ENCODE results near the gene VPS54. TPM values are rescaled to one million over a fixed set of nuclear protein-coding genes. Genes with fewer than 3 reads are reported as not detected.

VPS54 gene
- total RNA-seq, 1 donor from 2014 or later, result 17.7 TPM

DNA sequence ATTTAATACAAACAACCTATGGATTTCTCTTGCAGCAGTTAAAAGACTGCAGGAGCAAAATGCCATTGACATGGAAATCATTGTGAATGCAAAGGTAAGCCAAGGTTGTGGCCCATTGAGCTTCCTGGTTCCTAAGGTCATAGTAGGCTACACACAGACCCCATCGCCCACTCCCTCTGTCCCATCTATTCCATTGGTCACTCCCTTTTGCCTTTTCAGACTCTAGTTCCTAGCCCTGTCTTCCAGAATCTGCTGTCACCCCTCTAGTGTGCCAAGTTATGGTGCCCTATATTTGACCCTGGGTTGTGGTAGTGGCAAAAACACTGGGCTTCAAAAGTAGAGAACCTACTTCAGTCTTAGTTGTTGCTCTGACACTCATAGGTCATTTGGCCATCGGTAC is 132.8 kb downstream of the VPS54 start:
- Histone ChIP-seq H3K36me3 (ENCODE audit: control insufficient read depth, insufficient read depth, low read length) (peaks cover 1% of the 10 kb centered on the region), H3K4me3 (ENCODE audit: low read depth, low read length) (no peak overlapping the region), H3K27me3 (ENCODE audit: control insufficient read depth, insufficient read depth, low read length) (no peaks in the 10 kb centered on the region)
- no peak for DNase-seq (ENCODE audit: low read depth)
- TF ChIP-seq, protein P1, sequence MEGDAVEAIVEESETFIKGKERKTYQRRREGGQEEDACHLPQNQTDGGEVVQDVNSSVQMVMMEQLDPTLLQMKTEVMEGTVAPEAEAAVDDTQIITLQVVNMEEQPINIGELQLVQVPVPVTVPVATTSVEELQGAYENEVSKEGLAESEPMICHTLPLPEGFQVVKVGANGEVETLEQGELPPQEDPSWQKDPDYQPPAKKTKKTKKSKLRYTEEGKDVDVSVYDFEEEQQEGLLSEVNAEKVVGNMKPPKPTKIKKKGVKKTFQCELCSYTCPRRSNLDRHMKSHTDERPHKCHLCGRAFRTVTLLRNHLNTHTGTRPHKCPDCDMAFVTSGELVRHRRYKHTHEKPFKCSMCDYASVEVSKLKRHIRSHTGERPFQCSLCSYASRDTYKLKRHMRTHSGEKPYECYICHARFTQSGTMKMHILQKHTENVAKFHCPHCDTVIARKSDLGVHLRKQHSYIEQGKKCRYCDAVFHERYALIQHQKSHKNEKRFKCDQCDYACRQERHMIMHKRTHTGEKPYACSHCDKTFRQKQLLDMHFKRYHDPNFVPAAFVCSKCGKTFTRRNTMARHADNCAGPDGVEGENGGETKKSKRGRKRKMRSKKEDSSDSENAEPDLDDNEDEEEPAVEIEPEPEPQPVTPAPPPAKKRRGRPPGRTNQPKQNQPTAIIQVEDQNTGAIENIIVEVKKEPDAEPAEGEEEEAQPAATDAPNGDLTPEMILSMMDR (IDR thresholded peaks at IDR 0.05; ENCODE audit: insufficient read depth, low read length, poor library complexity, severe bottlenecking), result no peak

- Histone ChIP-seq H3K36me3 (ENCODE audit: control insufficient read depth, insufficient read depth, low read length) (peaks cover 1% of the 10 kb centered on the region), H3K27me3 (ENCODE audit: control insufficient read depth, insufficient read depth, low read length) (no peaks in the 10 kb centered on the region), H3K4me3 (ENCODE audit: low read depth, low read length) (no peak overlapping the region)
- DNase-seq (ENCODE audit: low read depth), result no peak
- TF ChIP-seq, protein P1 (IDR thresholded peaks at IDR 0.05; ENCODE audit: insufficient read depth, low read length, poor library complexity, severe bottlenecking), result no peak
These were observed 136.7 kb downstream of the VPS54 start for GRCh38 chr2:63882395-63883105.

DNA sequence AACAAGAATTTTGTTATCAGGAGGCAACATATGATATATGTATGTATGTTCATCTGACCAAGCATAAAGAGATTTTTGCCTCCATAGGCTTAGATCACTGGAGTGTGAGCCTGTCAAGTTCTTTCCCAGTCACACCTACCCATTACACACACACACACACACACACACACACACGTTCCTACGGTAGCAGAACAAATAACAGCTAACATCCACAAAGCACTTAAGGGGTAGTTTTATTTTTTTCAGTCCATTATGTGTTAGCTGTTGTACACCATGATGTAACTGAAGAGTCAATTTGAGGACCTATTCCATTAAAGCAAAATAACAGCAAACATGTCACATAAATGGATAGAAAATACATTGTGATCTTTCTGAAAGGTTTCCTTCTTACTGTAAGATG is 138.0 kb downstream of the VPS54 start:
- DNase-seq (ENCODE audit: low read depth), result no peak
- TF ChIP-seq, protein P1 (IDR thresholded peaks at IDR 0.05; ENCODE audit: insufficient read depth, low read length, poor library complexity, severe bottlenecking), result no peak
- Histone ChIP-seq H3K27me3 (ENCODE audit: control insufficient read depth, insufficient read depth, low read length) (no peaks in the 10 kb centered on the region), H3K36me3 (ENCODE audit: control insufficient read depth, insufficient read depth, low read length) (peaks cover 1% of the 10 kb centered on the region), H3K4me3 (ENCODE audit: low read depth, low read length) (no peak overlapping the region)

- TF ChIP-seq, protein P1 (IDR thresholded peaks at IDR 0.05; ENCODE audit: insufficient read depth, low read length, poor library complexity, severe bottlenecking), result no peak
- no peak overlapping the region for H3K4me3 ChIP-seq (ENCODE audit: low read depth, low read length)
- no peaks in the 10 kb centered on the region for H3K27me3 ChIP-seq (ENCODE audit: control insufficient read depth, insufficient read depth, low read length)
- H3K36me3 ChIP-seq (ENCODE audit: control insufficient read depth, insufficient read depth, low read length), result peaks cover under 1% of the 10 kb centered on the region
- DNase-seq (ENCODE audit: low read depth), result no peak
These were observed 138.6 kb downstream of the VPS54 start for GRCh38 chr2:63880625-63881024.

DNA sequence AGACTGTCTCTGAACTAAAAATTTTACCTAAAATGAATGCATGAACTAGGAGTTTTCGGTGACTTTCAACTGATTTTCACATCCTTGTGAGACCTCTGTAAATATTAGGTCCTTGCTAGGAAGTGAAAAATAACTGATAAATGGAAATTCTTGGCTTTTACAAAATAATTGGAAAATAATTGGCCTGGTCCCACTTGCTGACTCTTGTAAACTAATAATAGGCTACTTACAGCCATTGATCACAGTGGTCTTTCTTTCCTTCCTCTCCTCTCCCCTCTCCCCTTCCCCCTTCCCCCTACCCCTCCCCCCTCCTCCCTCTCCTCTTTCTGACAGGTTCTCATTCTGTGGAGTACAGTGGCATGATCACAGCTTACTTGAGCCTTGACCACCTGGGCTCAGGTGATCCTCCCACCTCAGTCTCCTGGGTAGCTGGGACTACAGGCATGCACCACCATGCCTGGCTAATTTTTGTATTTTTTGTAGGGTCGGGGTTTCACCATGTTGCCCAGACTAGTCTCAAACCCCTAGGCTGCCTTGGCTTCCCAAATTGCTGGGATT is 139.3 kb downstream of the VPS54 start:
- no peak overlapping the region for H3K4me3 ChIP-seq (ENCODE audit: low read depth, low read length)
- no peak for DNase-seq (ENCODE audit: low read depth)
- no peaks in the 10 kb centered on the region for H3K27me3 ChIP-seq (ENCODE audit: control insufficient read depth, insufficient read depth, low read length)
- H3K36me3 ChIP-seq (ENCODE audit: control insufficient read depth, insufficient read depth, low read length), result no peaks in the 10 kb centered on the region
- TF ChIP-seq, protein P1 (IDR thresholded peaks at IDR 0.05; ENCODE audit: insufficient read depth, low read length, poor library complexity, severe bottlenecking), result no peak

DNA sequence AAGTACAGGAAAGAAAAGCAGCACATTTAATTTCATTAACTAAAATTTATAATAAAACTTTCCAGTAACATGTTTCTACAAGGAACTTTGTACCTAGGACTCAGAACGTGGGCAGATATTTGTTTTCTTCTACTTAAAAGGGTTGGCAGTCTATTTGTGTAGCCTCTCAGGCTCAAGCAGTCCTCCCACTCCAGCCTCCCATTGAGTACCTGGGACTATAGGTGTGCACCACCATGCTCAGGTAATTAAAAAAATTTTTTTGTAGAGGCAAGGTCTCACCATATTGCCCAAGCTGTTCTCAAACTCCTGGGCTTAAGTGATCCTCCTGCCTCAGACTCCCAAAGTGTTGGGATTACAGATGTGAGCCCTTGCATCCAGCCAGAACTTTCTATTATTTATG is 140.7 kb downstream of the VPS54 start:
- H3K27me3 ChIP-seq (ENCODE audit: control insufficient read depth, insufficient read depth, low read length), result no peaks in the 10 kb centered on the region
- TF ChIP-seq, protein P1 (IDR thresholded peaks at IDR 0.05; ENCODE audit: insufficient read depth, low read length, poor library complexity, severe bottlenecking), result no peak
- DNase-seq (ENCODE audit: low read depth), result no peak
- no peak overlapping the region for H3K4me3 ChIP-seq (ENCODE audit: low read depth, low read length)
- no peaks in the 10 kb centered on the region for H3K36me3 ChIP-seq (ENCODE audit: control insufficient read depth, insufficient read depth, low read length)

All from kidney epithelial cell (primary cell).